ENCODE results near the gene INHBC.

DNA sequence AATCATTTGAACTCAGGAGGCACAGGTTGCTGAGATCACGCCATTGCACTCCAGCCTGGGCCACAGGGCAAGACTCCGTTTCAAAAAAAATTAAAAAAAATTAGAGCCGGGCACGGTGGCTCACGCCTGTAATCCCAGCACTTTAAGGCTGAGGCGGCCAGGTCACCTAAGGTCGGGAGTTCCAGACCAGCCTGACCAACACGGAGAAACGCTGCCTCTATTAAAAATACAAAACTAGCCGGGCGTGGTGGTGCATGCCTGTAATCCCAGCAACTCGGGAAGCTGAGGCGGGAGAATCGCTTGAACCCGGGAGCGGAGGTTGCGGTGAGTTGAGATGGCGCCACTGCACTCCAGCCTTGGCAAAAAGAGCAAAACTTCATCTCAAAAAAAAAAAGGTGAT, 39.5 kb upstream of the INHBC start:
- TF ChIP-seq, protein P1, sequence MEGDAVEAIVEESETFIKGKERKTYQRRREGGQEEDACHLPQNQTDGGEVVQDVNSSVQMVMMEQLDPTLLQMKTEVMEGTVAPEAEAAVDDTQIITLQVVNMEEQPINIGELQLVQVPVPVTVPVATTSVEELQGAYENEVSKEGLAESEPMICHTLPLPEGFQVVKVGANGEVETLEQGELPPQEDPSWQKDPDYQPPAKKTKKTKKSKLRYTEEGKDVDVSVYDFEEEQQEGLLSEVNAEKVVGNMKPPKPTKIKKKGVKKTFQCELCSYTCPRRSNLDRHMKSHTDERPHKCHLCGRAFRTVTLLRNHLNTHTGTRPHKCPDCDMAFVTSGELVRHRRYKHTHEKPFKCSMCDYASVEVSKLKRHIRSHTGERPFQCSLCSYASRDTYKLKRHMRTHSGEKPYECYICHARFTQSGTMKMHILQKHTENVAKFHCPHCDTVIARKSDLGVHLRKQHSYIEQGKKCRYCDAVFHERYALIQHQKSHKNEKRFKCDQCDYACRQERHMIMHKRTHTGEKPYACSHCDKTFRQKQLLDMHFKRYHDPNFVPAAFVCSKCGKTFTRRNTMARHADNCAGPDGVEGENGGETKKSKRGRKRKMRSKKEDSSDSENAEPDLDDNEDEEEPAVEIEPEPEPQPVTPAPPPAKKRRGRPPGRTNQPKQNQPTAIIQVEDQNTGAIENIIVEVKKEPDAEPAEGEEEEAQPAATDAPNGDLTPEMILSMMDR (IDR thresholded peaks at IDR 0.05): no peak
- TF ChIP-seq POLR2A (IDR thresholded peaks at IDR 0.05): no peak
- no peak for TF ChIP-seq EP300 (IDR thresholded peaks at IDR 0.05)
- TF ChIP-seq POLR2AphosphoS5 (IDR thresholded peaks at IDR 0.05): no peak

Data from stomach (tissue), 4 donors.